ENCODE data around the gene SLC1A3. TPM values are rescaled to one million over a fixed set of nuclear protein-coding genes. Genes with fewer than 3 reads are reported as not detected.

SLC1A3 gene
- total RNA-seq = 9.2 and 28.9 TPM in 2 replicates

DNA sequence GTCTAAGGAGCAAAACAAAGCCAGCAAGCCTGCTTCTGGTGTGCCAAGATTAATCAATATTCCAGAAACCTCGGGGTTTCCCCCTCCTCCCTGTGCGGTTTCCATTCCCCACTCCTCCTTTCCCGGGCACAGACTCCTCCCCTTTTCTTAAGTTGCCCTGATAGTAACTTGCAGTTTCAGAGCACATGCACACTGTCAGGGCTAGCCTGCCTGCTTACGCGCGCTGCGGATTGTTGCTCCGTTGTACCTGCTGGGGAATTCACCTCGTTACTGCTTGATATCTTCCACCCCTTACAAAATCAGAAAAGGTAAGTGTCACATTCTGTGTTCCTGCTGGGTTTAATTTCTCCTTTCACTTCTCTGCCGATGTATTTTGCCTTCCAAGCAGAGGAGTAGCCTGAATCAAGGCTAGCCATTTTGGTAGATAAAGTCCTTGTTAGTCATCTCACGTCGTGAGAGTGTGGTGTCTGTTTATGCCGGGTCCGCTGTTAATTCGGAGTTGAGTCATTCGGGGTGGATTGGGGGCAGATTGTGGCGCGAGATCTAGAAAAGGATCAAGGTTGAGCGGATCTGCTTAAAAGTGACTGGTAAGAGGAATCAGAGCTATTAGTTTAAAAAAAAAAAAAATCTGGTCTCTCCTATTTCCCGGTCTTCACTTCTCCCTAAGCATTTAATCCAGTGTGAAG is at the start of gene SLC1A3:
Gene SLC1A3, plus strand, starts transcription at position 179 of the 686 bp plus-strand sequence. CDS start 1,818 bp downstream, outside the sequence.

Small RNAs within 50 kb of the gene (small RNA-seq; reads per million reads assigned to genes)
- not detected for gene AC010631.1 (ENCODE audit: low replicate concordance)
